GM18517 (cell line): ENCODE measurements around the gene KRTAP4-16.
"Not testable (repeated sequence)": the region's sequence is repeated elsewhere in the genome, so short reads cannot be mapped to it uniquely, and the experiment has no call there.

ENCODE experiments used
- ATAC-seq: cut with Tn5 transposase; IDR thresholded peaks from one replicate; pipeline ENCODE4 v1.9.1; 2021; ENCODE audit warnings: mild to moderate bottlenecking, moderate library complexity; ENCODE audit not compliant: unreplicated experiment

The KRTAP4-16 gene

DNA sequence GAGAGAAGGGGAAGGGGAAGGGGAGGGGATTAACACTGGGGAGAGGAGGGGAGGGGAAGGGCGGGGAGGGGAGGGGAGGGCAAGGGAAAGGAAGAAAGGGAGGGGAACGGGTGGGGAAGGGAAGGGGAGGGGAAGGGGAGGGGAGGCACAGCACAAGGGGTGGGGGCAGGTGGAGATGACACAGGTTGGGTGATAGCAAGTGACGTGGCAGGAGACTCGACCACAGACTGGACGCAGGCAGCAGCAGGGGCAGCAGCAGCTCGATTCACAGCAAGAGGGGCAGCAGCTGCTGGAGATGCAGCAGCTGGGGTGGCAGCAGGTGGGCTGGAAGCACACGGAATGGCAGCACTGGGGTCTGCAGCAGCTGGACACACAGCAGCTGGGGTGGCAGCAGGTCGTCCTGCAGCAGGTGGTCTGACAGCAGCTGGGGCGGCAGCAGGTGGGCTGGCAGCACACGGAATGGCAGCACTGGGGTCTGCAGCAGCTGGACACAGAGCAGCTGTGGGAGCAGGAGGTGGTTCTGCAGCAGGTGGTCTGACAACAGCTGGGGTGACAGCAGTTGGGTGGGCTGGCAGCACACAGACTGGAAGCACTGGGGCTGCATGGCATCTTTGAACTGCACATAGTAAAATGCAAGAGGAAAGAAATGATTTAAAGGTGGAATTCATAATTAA is at the start of gene KRTAP4-16:
TSS of gene KRTAP4-16 (minus strand) at position 624 of the 674 bp plus-strand sequence. CDS start at position 624, 0 bp downstream.
- ATAC-seq, result no peak

DNA sequence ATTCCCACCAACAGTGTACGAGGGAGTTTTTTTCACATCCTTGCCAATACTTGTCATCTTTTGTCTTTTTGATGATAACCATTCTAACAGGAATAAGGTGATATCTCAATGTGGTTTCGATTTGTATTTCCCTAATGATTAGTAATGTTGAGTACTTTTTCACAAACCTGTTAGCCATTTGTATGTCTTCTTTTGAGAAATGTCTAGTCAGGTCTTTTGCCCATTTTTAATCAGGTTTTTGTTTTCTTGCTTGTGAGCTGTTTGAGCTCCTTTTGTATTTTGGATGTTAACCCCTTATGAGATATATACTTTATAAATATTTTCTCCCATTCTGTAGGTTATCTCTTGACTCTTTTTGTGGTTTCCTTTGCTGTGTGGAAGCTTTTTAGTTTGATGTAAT is 49.5 kb upstream of the KRTAP4-16 start:
- no peak for ATAC-seq

DNA sequence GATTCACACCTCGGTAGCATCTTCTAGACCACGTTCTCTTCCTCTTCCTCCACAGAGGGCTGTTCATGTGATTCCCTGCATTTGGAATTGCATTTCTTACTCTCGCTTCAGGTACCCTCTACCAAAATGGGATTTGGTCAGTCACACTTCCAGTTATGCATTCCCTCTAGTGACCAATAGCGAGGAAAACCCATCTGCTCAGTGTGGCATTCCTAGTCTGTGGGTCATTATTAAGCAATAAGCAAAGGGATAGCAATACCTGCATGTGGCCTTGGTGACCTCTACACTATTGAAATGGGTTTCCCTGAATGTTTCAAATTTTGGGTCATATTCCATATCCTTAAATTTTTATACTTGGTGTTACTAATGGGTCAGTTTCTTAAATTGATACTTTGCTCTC is 48.0 kb upstream of the KRTAP4-16 start:
- no peak for ATAC-seq

DNA sequence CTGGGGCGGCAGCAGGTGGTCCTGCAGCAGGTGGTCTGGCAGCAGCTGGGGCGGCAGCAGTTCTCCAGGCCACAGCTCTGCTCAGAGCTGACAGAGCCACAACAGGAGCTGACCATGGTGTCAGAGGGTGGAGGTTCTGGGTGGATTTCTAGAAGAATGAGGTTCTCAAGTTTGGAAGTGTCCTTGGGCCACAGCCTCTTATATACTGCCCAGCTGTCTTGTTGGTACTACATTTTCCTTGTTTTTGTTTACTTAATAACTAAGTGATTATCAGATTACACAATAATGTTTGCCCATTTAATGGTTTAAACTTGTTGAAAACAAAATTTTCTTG is 47.6 kb upstream of the KRTAP4-16 start, which contains the start of gene KRTAP4-5:
TSS of gene KRTAP4-5 (minus strand) at position 174 of the 334 bp plus-strand sequence. CDS start at position 116, 58 bp downstream.
- ATAC-seq, result no peak

DNA sequence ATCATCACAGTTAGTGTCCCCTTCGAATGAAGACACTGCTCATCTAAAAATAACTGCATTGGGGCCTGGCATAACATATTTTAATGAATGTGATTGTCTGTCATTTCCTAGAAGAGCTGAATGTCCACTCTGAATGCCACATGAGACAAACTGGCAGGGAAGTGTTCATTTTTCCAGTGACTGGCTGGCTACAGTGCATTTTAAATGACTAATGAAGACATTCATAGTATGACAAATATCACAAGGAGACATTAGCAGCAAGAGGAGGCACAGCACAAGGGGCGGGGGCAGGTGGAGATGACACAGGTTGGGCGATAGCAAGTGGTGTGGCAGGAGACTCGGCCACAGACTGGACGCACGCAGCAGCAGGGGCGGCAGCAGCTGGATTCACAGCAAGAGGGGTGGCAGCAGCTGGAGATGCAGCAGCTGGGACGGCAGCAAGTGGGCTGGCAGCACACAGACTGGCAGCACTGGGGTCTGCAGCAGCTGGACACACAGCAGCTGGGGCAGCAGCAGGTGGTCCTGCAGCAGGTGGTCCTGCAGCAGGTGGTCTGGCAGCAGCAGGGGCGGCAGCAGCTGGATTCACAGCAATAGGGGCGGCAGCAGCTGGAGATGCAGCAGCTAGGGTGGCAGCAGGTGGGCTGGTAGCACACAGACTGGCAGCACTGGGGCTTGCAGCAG is 47.1 kb upstream of the KRTAP4-16 start:
- ATAC-seq, result not testable (repeated sequence)

DNA sequence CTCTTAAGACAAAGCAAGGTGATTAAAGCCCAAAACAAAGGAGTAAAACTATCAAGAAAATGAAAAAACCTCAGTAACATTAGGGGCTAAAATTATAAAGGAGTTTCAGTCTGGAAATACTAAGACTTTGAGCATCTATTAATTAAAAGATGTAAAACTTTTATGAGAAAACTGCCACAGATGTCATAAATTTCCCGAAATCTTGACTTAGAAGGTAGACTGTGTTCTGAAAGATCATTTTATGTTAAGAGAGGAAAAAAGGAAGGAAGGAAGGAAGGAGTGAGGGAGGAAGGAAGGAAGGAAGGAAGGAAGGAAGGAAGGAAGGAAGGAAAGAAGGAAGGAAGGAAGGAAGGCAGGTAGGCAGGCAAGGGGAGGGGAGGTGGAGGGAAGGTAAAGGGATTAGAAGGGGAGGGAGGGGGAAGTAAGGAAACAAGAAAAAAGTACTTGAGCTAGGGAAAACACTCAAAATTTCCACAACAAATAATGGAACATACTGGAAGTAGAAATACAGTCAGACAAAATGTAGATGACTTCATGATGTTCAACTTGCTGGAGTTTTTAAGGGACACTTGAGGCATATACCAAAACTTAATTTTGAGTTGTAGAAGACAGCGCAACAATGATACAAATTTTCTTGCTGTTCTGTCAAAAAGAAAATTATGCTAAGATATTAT is 45.7 kb upstream of the KRTAP4-16 start:
- no peak for ATAC-seq

DNA sequence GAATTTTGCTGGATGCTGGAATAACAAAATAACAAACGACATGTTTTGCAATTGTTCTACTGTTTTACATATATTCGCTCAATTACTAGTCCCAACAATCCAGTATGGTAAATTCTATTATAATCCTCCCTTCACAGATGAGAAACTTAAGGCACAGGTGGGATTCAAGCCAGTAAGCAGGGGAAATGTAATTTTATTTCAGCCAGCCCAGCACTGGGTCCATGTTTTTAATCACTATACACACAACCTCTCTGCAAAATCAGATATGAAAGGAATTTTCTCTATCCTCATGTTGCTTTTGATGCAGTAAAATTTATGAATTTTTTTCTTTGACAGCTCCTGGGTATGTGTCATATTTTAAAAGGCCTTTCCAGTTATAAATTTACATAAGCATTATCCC is 43.3 kb upstream of the KRTAP4-16 start:
- no peak for ATAC-seq

DNA sequence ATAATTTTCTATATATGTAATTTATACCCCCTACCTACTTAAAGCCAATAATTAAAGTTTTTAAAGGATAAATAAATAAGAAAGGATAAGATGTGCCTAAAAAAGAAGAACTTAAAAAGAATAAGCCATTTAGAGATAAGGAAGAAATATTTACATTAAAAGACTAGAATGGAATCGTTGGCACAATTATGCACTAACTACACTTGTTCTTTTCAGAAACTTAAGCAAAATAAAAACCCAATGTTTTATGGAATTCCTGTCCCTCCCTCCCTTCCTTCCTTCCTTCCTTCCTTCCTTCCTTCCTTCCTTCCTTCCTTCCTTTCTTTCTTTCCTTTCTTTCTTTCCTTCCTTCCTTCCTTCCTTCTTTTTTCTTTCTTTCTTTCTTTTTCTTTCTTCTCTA is 42.8 kb upstream of the KRTAP4-16 start:
- ATAC-seq, result no peak

DNA sequence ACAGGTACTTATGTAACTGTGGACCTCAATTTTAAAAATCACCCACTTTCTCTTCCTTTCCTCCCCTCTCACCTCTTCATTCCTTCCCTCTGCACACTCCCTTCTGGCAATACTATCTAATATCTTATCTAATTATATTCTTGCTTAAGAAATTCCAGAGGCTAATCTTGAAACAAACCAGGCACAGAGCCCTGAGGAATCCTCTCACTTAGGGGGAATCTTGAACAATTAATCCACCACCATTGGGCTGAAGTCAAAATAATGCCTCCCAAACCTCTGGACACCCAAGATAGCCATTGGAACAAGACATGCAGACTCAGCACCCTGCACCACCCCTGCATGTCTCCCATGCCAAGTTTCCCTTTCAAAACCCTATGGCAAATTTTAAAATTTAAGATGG is 39.4 kb upstream of the KRTAP4-16 start:
- ATAC-seq, result no peak

DNA sequence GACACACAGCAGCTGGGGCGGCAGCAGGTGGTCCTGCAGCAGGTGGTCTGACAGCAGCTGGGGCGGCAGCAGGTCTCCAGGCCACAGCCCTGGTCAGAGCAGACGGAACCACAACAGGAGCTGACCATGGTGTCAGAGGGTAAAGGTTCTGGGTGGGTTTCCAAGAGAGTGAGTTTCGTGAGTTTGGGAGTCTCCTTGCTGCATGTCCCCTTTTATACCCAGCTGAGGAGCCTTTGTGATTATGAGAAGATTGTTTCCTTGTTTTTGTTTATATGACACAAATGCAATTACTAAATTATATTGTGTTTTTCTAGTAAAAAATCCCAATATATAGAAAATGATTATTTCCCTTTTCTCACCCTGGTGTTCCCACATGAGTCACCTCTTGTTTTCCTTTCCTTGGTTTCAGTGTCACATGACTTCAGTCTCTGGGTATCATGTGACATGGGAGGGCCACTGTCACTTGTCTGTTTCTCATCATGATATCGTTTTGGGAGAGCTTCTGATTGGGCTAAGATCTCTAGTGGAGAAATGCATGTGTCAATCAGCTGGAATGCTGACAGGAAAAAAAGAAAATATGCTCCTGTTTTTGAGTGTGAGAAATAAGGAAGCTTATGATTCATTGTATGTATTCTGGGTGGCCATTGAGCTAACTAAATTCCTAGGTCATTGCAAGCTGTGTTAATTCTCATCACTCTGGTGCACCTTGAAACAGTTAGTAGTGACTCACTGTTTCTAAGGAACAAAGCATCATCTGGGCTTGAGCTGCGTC is 38.5 kb upstream of the KRTAP4-16 start, which contains the start of gene KRTAP4-6:
TSS of gene KRTAP4-6 (minus strand) at position 185 of the 772 bp plus-strand sequence. CDS start at position 128, 57 bp downstream.
- ATAC-seq, result no peak

DNA sequence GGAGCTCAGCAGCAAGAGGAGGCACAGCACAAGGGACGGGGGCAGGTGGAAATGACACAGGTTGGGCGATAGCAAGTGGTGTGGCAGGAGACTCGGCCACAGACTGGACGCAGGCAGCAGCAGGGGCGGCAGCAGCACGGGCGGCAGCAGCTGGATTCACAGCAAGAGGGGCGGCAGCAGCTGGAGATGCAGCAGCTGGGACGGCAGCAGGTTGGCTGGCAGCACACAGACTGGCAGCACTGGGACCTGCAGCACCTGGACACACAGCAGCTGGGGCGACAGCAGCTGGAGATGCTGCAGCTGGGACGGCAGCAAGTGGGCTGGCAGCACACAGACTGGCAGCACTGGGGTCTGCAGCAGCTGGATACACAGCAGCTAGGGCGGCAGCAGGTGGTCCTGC is 37.9 kb upstream of the KRTAP4-16 start:
- not testable (repeated sequence) for ATAC-seq

DNA sequence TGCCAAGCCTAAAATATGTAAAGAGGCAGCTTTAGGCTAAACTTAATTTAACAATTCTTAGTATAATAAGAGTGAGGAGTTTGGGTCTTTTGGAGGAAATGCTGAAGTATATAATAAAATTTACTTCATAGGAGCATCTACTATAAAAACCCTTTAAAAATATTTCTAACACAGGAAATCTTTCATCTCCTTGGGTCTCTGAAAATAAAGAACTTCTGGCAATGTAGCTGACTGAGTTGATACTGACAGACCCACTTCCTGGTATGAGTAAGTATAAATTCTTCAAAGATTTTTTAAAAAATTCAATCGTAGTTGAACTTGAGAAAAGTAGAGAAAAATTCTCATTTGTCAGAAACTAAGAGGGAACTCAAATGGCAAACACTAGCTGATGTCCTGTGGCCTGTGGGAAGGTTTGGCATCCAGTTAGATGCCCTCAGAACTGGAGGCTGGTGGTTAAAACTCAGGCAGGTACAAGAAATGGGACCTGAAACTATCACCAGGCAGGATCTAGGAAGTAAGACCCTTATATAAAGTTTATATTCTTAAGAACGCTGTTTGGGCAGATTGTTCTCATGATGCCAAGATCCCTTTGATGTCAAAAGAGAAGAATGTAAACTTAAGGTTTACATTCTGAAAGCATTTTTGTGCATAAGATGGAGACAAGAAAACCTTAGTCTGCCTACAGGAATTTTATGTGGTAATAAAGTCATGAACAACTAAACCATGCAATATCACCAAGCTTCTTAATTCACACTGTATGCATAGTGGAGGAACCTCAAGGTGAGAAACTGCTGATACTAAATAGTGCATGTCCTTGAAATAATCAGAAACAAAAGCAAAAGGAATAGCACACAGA is 32.1 kb upstream of the KRTAP4-16 start:
- ATAC-seq, result no peak

DNA sequence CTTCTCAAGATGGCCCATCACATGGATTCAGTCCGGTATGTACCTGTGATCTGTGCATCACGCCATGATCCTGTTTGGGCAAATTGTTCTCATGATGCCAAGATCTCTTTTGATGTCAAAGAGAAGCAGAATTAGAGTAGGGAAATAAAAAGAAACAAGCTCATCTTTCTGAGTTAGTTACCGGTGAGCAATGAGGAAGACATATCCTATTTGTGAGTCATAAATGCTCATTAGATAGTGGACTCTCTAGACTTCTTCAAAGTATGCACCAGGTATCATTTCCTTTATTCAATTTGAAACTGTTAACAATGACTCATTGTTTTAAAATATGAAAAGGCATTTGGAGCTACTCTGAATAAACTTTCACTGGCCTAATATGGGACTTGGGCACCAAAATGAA is 30.0 kb upstream of the KRTAP4-16 start:
- ATAC-seq, result no peak

DNA sequence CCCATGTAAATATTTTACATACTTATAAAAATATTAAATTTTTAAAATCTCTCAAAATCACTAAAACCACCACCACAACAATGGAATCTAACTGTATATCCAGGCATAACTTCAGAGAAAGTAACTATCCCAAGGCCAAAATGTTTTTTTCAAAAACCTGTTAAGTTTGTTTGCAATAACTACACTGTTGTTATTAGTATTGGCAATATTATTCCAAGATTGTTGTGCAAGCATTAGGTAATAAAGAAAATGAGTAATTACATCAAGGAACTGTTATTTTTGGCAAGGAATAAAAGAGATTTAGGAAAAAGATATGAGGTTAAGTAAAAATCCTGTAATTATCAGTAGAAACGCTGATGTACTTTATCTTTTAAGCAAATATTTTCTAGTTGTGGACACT is 25.4 kb upstream of the KRTAP4-16 start:
- no peak for ATAC-seq

DNA sequence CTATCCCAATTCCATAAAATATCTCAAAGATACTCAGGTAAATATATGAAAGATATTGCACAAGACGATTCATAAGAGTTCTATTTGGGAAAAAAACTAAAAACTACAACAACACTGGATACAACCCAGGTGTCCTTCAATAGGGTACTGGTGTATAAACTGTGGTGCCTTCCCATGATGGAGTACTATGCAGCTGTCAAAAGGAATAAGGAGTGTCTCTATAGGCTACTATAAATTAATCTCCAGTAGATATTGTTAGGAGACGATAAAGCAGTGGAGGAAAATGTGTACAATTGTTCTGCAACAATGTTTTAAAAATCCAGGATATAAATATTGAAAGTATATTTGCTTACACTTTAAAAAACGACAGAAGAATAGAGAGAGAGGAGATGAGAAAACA is 24.4 kb upstream of the KRTAP4-16 start:
- no peak for ATAC-seq

DNA sequence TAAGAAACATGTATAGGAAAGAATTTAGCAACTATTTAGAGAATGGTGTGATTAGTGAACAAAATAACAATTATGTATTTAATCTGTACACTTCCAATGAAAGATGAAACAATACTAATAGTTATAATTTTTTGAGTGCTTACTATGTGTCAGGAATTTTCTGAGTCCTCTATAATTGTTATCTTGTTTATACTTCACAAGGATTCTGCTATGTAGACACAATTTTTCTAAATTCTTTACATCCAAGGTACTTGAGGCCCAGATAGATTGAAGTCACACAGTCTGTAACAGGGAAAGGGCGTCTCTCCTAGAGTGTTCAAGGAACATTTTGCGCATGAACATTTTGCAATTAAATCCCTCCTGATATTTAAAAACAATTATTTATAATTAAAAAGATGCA is 23.1 kb upstream of the KRTAP4-16 start:
- ATAC-seq, result no peak

DNA sequence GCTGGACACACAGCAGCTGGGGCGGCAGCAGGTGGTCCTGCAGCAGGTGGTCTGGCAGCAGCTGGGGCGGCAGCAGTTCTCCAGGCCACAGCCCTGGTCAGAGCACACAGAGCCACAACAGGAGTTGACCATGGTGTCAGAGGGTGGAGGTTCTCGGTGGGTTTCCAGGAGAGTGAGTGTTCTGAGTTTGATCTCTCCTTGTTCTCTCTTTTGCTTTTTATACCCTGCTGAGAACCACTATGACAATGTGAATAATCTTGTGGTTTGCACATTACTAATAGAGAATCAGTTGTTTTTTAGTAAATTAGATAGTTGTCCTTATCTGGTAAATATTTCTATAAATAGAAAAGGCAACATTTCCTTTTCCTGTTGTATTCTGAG is 22.0 kb upstream of the KRTAP4-16 start, which contains the start of gene KRTAP4-12:
TSS of gene KRTAP4-12 (minus strand) at position 192 of the 381 bp plus-strand sequence. CDS start at position 132, 60 bp downstream.
- not testable (repeated sequence) for ATAC-seq

DNA sequence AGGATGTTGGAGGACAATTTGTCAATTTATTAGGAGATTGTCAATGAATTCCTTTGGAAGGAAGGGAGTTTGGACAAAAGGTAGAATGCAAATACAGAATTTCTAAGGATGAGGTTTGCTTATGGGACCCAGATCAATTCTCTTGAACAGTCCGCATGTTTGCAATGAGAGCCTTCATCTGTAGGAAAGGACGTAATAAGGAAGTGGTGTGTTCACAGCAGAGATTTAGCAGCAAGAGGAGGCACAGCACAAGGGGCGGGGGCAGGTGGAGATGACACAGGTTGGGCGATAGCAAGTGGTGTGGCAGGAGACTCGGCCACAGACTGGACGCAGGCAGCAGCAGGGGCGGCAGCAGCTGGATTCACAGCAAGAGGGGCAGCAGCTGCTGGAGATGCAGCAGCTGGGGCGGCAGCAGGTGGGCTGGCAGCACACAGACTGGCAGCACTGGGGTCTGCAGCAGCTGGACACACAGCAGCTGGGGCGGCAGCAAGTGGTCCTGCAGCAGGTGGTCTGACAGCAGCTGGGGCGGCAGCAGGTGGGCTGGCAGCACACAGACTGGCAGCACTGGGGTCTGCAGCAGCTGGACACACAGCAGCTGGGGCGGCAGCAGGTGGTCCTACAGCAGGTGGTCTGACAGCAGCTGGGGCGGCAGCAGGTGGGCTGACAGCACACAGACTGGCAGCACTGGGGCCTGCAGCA is 21.4 kb upstream of the KRTAP4-16 start:
- not testable (repeated sequence) for ATAC-seq

DNA sequence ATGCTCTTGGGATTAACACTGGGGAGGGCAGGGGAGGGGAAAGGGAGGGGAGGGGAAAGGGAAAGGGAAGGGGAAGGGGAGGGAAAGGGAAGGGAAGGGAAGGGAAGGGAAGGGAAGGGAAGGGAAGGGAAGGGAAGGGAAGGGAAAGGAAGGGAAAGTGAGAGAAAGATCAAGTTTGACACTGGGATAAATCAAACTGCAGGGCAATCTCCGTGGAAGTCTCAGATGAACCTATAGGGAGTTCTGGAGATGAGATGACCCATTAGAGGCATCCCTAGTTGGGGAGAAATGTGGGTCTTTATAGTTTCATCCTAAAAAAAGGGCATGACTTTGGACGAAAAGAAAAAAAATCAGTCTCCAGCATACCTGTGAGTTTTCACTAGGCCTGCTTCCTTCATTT is 19.7 kb upstream of the KRTAP4-16 start:
- ATAC-seq, result no peak
